ENCODE results near the gene GNAT3.

GRCh38 chr7:80415114-80415513, 96.8 kb downstream of the GNAT3 start:
- TF ChIP-seq CTCF (IDR thresholded peaks at IDR 0.05) (no peak), POLR2A (IDR thresholded peaks at IDR 0.05) (no peak)
